Uterus (tissue), 4 donors: ENCODE results near the gene INTU. TPM values are rescaled to one million over a fixed set of nuclear protein-coding genes. Genes with fewer than 3 reads are reported as not detected.

ENCODE experiments used
- DNase-seq, 2 donors: peaks; one replicate each; pipeline ENCODE4 v3.0.0-alpha.2; 2019 to 2020
- H3K27ac ChIP-seq, 2 donors: fragments of 200-600 bp; sonication (generic); 1 replicate in 1 of 2; 2 replicates in 1 of 2; pipeline ENCODE4 v1.5.1; 2016 to 2018
- H3K27me3 ChIP-seq, 2 donors: fragments of 200-600 bp; sonication (generic); one replicate each; pipeline ENCODE4 v1.5.1; 2018 to 2019; ENCODE audit warnings: control low read depth in 1 of 2
- H3K36me3 ChIP-seq, 2 donors: fragments of 200-600 bp; sonication (generic); one replicate each; pipeline ENCODE4 v1.5.1; 2019; ENCODE audit warnings: control low read depth in 1 of 2
- H3K4me1 ChIP-seq, 2 donors: fragments of 200-600 bp; sonication (generic); one replicate each; pipeline ENCODE4 v1.5.1; 2018 to 2019; ENCODE audit warnings: control low read depth in 1 of 2
- H3K4me3 ChIP-seq, 2 donors: fragments of 200-600 bp; sonication (generic); 1 replicate in 1 of 2; 2 replicates in 1 of 2; pipeline ENCODE4 v1.5.1; 2018 to 2019; ENCODE audit warnings: mild to moderate bottlenecking in 1 of 2
- H3K9me3 ChIP-seq, 2 donors: fragments of 200-600 bp; sonication (generic); one replicate each; pipeline ENCODE4 v1.5.1; 2019; ENCODE audit warnings: control low read depth in 1 of 2
- POLR2A ChIP-seq, 2 donors: fragments of 450-650 bp; IDR thresholded peaks; one replicate each; pipeline ENCODE4 v1.6.1; 2016; ENCODE audit warnings: antibody characterized with exemption in 2 of 2, mild to moderate bottlenecking in 1 of 2, moderate library complexity in 1 of 2
- intact Hi-C: fragments of 100-400 bp; cut with DNase I; formaldehyde crosslinking; loops from one replicate; pipeline ENCODE4 v1.15.1; 2023; ENCODE audit warnings: low total_unique reads
- total RNA-seq, 4 donors: library from RNA; depleted of rRNA in 3 of 4; stranded (reverse); fragments of >200 nt in 3 of 4; gene quantifications; one replicate each; pipeline versions ENCODE4 v1.1.0 to v1.2.4, GENCODE V29; 2014 to 2023
- TF ChIP-seq, protein P1 (sequence below), 4 experiments: fragments of 200-600 bp in 2 of 4; fragments of 450-650 bp in 2 of 4; sonication (generic) in 2 of 4; IDR thresholded peaks; one replicate each; pipeline ENCODE4 v1.5.1; 2016 to 2019; ENCODE audit warnings: antibody characterized with exemption in 4 of 4, mild to moderate bottlenecking in 2 of 4, moderate library complexity in 1 of 4
- donor health status: DM: yes; HTN: yes; CAD: no.

The INTU gene
- total RNA-seq, 4 donors from 2014 or later = 5.3 to 31.5 (median 11.4) TPM

DNA sequence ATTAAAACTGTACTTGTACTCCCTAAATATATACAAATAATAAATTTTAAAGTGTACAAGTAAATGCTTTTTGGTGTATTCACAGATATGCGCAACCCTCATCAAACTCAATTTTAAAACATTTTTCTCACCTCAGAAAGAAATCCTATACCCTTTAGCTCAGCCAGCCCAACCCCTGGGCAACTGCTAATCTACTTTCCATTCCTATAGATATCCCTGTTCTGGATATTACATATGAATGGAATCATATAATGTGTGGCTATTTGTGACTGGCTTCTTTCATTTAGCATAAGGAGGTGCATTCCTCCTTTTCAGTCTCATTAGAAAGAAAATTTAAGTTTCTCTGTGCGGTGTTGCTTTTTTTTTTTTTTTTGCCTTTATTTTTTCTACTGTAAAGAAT lies 39.4 kb downstream of the INTU start:
- TF ChIP-seq, protein P1, sequence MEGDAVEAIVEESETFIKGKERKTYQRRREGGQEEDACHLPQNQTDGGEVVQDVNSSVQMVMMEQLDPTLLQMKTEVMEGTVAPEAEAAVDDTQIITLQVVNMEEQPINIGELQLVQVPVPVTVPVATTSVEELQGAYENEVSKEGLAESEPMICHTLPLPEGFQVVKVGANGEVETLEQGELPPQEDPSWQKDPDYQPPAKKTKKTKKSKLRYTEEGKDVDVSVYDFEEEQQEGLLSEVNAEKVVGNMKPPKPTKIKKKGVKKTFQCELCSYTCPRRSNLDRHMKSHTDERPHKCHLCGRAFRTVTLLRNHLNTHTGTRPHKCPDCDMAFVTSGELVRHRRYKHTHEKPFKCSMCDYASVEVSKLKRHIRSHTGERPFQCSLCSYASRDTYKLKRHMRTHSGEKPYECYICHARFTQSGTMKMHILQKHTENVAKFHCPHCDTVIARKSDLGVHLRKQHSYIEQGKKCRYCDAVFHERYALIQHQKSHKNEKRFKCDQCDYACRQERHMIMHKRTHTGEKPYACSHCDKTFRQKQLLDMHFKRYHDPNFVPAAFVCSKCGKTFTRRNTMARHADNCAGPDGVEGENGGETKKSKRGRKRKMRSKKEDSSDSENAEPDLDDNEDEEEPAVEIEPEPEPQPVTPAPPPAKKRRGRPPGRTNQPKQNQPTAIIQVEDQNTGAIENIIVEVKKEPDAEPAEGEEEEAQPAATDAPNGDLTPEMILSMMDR (IDR thresholded peaks at IDR 0.05) = no peak
- TF ChIP-seq POLR2A (IDR thresholded peaks at IDR 0.05) = no peak
- no peak for DNase-seq
- intact Hi-C loops = no loop called here
- Histone ChIP-seq H3K27ac (no peak overlapping the region), H3K4me3 (no peak overlapping the region), H3K36me3 (peaks cover 0 to 3% of the 10 kb centered on the region in 2 donors), H3K27me3 (no peaks in the 10 kb centered on the region), H3K9me3 (no peaks in the 10 kb centered on the region), H3K4me1 (no peaks in the 10 kb centered on the region)

- intact Hi-C loops = no loop called here
These were observed 52.5 kb downstream of the INTU start for GRCh38 chr4:127685292-127685691.

GRCh38 chr4:127686658-127687057 lies 53.9 kb downstream of the INTU start:
- Histone ChIP-seq H3K27me3 (no peaks in the 10 kb centered on the region), H3K36me3 (no peaks in the 10 kb centered on the region), H3K4me1 (no peaks in the 10 kb centered on the region), H3K27ac (no peak overlapping the region), H3K4me3 (no peak overlapping the region), H3K9me3 (no peaks in the 10 kb centered on the region)
- TF ChIP-seq, protein P1 (IDR thresholded peaks at IDR 0.05) = no peak
- TF ChIP-seq POLR2A (IDR thresholded peaks at IDR 0.05) = no peak
- intact Hi-C loops = no loop called here
- no peak for DNase-seq

More at GRCh38 chr4:127685292-127685691, 52.5 kb downstream of the INTU start:
- Histone ChIP-seq H3K4me1 (no peaks in the 10 kb centered on the region), H3K27me3 (no peaks in the 10 kb centered on the region), H3K27ac (no peak overlapping the region), H3K9me3 (no peaks in the 10 kb centered on the region), H3K36me3 (no peaks in the 10 kb centered on the region), H3K4me3 (no peak overlapping the region)
- TF ChIP-seq, protein P1 (IDR thresholded peaks at IDR 0.05) = no peak
- no peak for TF ChIP-seq POLR2A (IDR thresholded peaks at IDR 0.05)
- DNase-seq = no peak

- H3K4me3 ChIP-seq = no peak overlapping the region
- intact Hi-C loops = no loop called here
These were observed 54.8 kb downstream of the INTU start for GRCh38 chr4:127687580-127687979.

DNA sequence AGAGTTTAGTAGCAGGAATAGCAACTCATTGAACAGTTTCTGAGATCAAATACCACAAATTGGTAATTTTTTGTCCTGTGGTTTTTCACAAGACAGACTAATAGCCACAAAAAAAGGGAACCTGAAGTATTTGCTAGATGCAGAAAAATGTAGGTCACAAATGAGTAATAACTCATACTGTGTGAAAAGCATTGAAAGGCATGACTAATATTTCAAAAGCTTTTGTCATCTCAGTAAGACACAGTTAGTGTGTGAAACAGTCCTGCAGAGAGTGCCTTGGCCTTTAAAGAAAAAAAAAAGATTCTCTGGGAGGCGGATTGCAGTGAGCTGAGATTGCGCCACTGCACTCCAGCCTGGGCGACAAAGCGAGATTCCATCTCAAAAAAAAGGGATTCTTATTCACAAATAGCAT lies 66.0 kb downstream of the INTU start:
- intact Hi-C loops = no loop called here
- Histone ChIP-seq H3K27ac (no peak overlapping the region), H3K36me3 (no peaks in the 10 kb centered on the region), H3K4me1 (no peaks in the 10 kb centered on the region), H3K4me3 (no peak overlapping the region), H3K27me3 (no peaks in the 10 kb centered on the region), H3K9me3 (peaks cover 0 to 3% of the 10 kb centered on the region in 2 donors)
- TF ChIP-seq, protein P1 (IDR thresholded peaks at IDR 0.05) = no peak
- TF ChIP-seq POLR2A (IDR thresholded peaks at IDR 0.05) = no peak
- no peak for DNase-seq

More at GRCh38 chr4:127687580-127687979, 54.8 kb downstream of the INTU start:
- no peaks in the 10 kb centered on the region for H3K36me3 ChIP-seq
- no peak overlapping the region for H3K27ac ChIP-seq
- H3K9me3 ChIP-seq = no peaks in the 10 kb centered on the region
- no peak for DNase-seq
- H3K4me1 ChIP-seq = no peaks in the 10 kb centered on the region
- H3K27me3 ChIP-seq = no peaks in the 10 kb centered on the region
- TF ChIP-seq, protein P1 (IDR thresholded peaks at IDR 0.05) = no peak
- no peak for TF ChIP-seq POLR2A (IDR thresholded peaks at IDR 0.05)
